Hepatocyte (in vitro differentiated cells): ENCODE measurements around the gene LRRK2. TPM values are rescaled to one million over a fixed set of nuclear protein-coding genes. Genes with fewer than 3 reads are reported as not detected.
"Not testable (repeated sequence)": the region's sequence is repeated elsewhere in the genome, so short reads cannot be mapped to it uniquely, and the experiment has no call there.

ENCODE experiments used
- DNase-seq: peaks from one replicate; pipeline ENCODE4 v3.0.0-alpha.2; 2016; ENCODE audit warnings: low spot score
- H2AFZ ChIP-seq: fragments of 200-600 bp; sonication (generic); 2 replicates; pipeline ENCODE4 v1.6.0; 2016; ENCODE audit warnings: antibody characterized with exemption, mild to moderate bottlenecking
- H3K27ac ChIP-seq: fragments of 200-600 bp; sonication (generic); 2 replicates; pipeline ENCODE4 v1.5.1; 2016; ENCODE audit warnings: mild to moderate bottlenecking
- H3K27me3 ChIP-seq: fragments of 200-600 bp; sonication (generic); 2 replicates; pipeline ENCODE4 v1.6.1; 2016
- H3K36me3 ChIP-seq: fragments of 200-600 bp; sonication (generic); replicated peaks from 2 replicates; pipeline ENCODE4 v1.5.1; 2016; ENCODE audit warnings: low read depth; ENCODE audit not compliant: insufficient read depth
- H3K4me1 ChIP-seq: fragments of 200-600 bp; sonication (generic); 2 replicates; pipeline ENCODE4 v1.5.1; 2016; ENCODE audit warnings: mild to moderate bottlenecking, moderate library complexity; ENCODE audit not compliant: insufficient read depth
- H3K4me2 ChIP-seq: fragments of 200-600 bp; sonication (generic); 2 replicates; pipeline ENCODE4 v1.6.0; 2016
- H3K4me3 ChIP-seq: fragments of 200-600 bp; sonication (generic); 2 replicates; pipeline ENCODE4 v1.5.1; 2016; ENCODE audit warnings: mild to moderate bottlenecking
- H3K79me2 ChIP-seq: fragments of 200-600 bp; sonication (generic); 2 replicates; pipeline ENCODE4 v1.6.0; 2017; ENCODE audit warnings: mild to moderate bottlenecking
- H3K9me2 ChIP-seq: fragments of 200-600 bp; sonication (generic); replicated peaks from 2 replicates; pipeline ENCODE4 v1.6.0; 2017; ENCODE audit warnings: mild to moderate bottlenecking; ENCODE audit not compliant: insufficient read depth
- H3K9me3 ChIP-seq: fragments of 200-600 bp; sonication (generic); 2 replicates; pipeline ENCODE4 v1.5.1; 2016; ENCODE audit warnings: low read depth, mild to moderate bottlenecking
- H4K20me1 ChIP-seq: fragments of 200-600 bp; sonication (generic); 2 replicates; pipeline ENCODE4 v1.6.0; 2016; ENCODE audit warnings: mild to moderate bottlenecking; ENCODE audit not compliant: insufficient read depth, poor library complexity, severe bottlenecking
- CTCF ChIP-seq: fragments of 200-600 bp; sonication (generic); IDR thresholded peaks from 2 replicates; pipeline ENCODE4 v1.5.1; 2016; ENCODE audit warnings: antibody characterized with exemption, mild to moderate bottlenecking; ENCODE audit not compliant: poor library complexity
- EZH2 ChIP-seq: fragments of 200-600 bp; sonication (generic); IDR thresholded peaks from 2 replicates; pipeline ENCODE4 v1.6.1; 2016; ENCODE audit warnings: antibody characterized with exemption, mild to moderate bottlenecking, borderline replicate concordance
- EZH2phosphoT487 ChIP-seq: fragments of 200-600 bp; sonication (generic); IDR thresholded peaks from one replicate; pipeline ENCODE4 v1.6.1; 2018; ENCODE audit warnings: antibody characterized with exemption, mild to moderate bottlenecking, low read depth, moderate library complexity; ENCODE audit not compliant: unreplicated experiment, severe bottlenecking
- WGBS: methylation state at CpG from one replicate; pipeline ENCODE4 v1.1.6; 2016; ENCODE audit warnings: low lambda C conversion rate; ENCODE audit errors: missing lambda C conversion rate; 5-methylcytosine and 5-hydroxymethylcytosine counted together
- polyA plus RNA-seq: library from polyadenylated mRNA; unstranded; fragments of >200 nt; fragmentation: Nextera tagmentation; extraction: Ambion mirVana; gene quantifications from 2 replicates; pipeline ENCODE4 v1.2.1, GENCODE V29; 2016
- total RNA-seq: library from RNA; depleted of rRNA; stranded (reverse); fragments of >200 nt; gene quantifications from 2 replicates; pipeline ENCODE4 v1.2.3, GENCODE V29; 2014

LRRK2 gene
- total and polyA plus RNA-seq, 2 experiments from 2014 or later: 0.76 to 4.9 TPM

GRCh38 chr12:40209886-40210285 lies 14.9 kb upstream of the LRRK2 start:
- Histone ChIP-seq H3K4me3 (no peak overlapping the region), H3K9me2 (no peaks in the 10 kb centered on the region), H3K79me2 (no peaks in the 10 kb centered on the region), H3K4me2 (no peak overlapping the region), H3K36me3 (no peaks in the 10 kb centered on the region), H3K9me3 (peaks cover 5% of the 10 kb centered on the region), H3K27me3 (no peaks in the 10 kb centered on the region), H2AFZ (no peak overlapping the region), H3K27ac (no peak overlapping the region), H4K20me1 (no peaks in the 10 kb centered on the region), H3K4me1 (no peaks in the 10 kb centered on the region)
- DNase-seq: no peak
- TF ChIP-seq EZH2 (no peak), CTCF (no peak), EZH2phosphoT487 (no peak)
- 80% methylated on average over 4 of the region's 4 CpGs for WGBS

GRCh38 chr12:40211186-40211585 lies 13.6 kb upstream of the LRRK2 start:
- not testable (repeated sequence) for H3K9me3 ChIP-seq, H3K4me2 ChIP-seq, H4K20me1 ChIP-seq, H3K27ac ChIP-seq, H3K36me3 ChIP-seq, H3K4me1 ChIP-seq, H3K79me2 ChIP-seq, H2AFZ ChIP-seq, H3K4me3 ChIP-seq, DNase-seq, H3K27me3 ChIP-seq, H3K9me2 ChIP-seq
- WGBS: 93% methylated on average over 1 of the region's 1 CpG

- Histone ChIP-seq H4K20me1 (no peaks in the 10 kb centered on the region), H3K27me3 (no peaks in the 10 kb centered on the region), H3K9me2 (no peaks in the 10 kb centered on the region), H3K4me3 (no peak overlapping the region), H3K27ac (no peak overlapping the region), H3K4me1 (no peaks in the 10 kb centered on the region), H3K9me3 (peaks cover 5% of the 10 kb centered on the region), H3K36me3 (no peaks in the 10 kb centered on the region), H3K4me2 (no peak overlapping the region), H3K79me2 (no peaks in the 10 kb centered on the region), H2AFZ (no peak overlapping the region)
- no peak for DNase-seq
- whole genome bisulfite sequencing: 82% methylated on average over 2 of the region's 2 CpGs
- TF ChIP-seq CTCF (no peak), EZH2phosphoT487 (no peak), EZH2 (no peak)
These were observed 12.2 kb upstream of the LRRK2 start for GRCh38 chr12:40212566-40212965.

- Histone ChIP-seq H2AFZ (no peak overlapping the region), H3K27ac (no peak overlapping the region), H3K4me2 (no peak overlapping the region), H3K4me1 (no peaks in the 10 kb centered on the region), H4K20me1 (no peaks in the 10 kb centered on the region), H3K79me2 (no peaks in the 10 kb centered on the region), H3K9me3 (peaks cover 5% of the 10 kb centered on the region), H3K4me3 (no peak overlapping the region), H3K36me3 (no peaks in the 10 kb centered on the region), H3K27me3 (no peaks in the 10 kb centered on the region), H3K9me2 (no peaks in the 10 kb centered on the region)
- TF ChIP-seq EZH2phosphoT487 (no peak), CTCF (no peak), EZH2 (no peak)
- WGBS: 100% methylated on average over 1 of the region's 1 CpG
- DNase-seq: no peak
These were observed 8.8 kb upstream of the LRRK2 start for GRCh38 chr12:40215982-40216381.
